Stimulated activated CD8-positive, alpha-beta memory T cell treated with anti-CD3 and anti-CD28 coated beads, Interleukin-12 subunit alpha, Interleukin-12 subunit beta, amount 100 ng/mL, for 1 hour (primary cell): ENCODE data around the gene NPAS3.

Source experiments
- DNase-seq: peaks from one replicate; pipeline ENCODE4 v3.0.0-alpha.2; 2020; ENCODE audit warnings: low read depth

The NPAS3 gene

GRCh38 chr14:33480887-33481184, 542.2 kb downstream of the NPAS3 start:
- no peak for DNase-seq

- no peak for DNase-seq
These were observed 544.4 kb downstream of the NPAS3 start for GRCh38 chr14:33483110-33483509.

DNA sequence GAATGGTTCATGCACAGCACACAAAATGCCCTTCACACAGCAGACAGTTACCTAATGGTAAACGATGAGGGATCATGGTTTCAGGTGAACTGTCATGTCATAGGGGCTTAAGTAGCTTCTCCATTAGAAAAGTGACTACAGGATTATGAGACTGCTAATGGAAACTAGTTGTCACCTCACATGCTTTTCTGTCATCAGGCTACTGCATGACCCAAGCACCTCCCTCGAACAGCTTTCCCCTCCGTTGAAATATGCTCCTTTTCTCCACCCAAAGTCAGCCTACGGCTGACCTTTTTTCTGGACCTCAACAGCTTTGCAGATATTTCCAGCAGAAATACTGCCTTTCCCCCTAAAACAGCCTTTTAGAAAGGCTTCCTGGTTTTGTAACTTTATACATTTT, 544.9 kb downstream of the NPAS3 start:
- DNase-seq, result no peak

DNA sequence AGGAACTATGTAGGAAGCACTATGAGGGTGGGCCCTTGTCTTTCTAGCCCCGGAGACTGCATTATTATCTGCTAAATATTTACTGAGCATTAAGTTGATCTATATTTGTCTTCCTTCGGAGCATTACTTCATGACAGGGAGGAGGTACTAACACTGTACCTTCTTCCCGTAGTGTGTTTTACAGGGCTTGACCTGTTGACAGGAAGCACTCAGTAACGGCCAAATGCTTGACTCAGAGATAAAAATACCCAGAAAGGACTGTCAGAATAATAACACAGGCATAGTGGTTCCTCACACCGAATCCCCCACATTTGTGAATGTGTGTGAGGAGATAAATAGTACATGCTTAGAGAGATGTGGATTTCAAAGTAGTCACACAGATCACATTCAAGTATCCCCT, 545.6 kb downstream of the NPAS3 start:
- DNase-seq, result no peak

DNA sequence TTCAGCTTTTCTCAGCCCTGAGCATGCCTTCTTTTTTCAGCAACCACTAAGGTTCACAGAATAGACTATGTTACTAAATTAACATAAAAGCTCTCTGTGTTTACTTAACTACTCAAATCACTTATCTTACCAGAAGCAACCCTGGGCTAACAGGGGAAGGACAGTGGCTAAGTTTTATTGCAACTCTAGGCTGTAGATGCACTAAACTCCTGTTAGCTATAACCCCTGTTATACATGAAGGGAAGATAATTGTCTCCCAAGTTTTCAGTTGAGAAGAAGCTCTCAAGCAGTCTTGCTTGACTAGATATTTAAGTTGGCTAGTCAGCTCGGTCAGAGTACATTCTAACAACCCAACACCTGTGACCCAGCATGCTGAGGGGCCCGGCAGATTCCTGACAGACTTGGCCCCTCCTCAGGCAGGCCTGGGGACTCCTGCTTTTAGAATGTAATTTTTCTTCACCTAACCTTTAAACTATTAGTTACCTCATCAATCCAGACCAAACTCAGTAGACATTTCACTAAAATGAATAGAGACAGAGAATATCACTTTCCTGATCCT, 547.7 kb downstream of the NPAS3 start:
- DNase-seq, result no peak

DNA sequence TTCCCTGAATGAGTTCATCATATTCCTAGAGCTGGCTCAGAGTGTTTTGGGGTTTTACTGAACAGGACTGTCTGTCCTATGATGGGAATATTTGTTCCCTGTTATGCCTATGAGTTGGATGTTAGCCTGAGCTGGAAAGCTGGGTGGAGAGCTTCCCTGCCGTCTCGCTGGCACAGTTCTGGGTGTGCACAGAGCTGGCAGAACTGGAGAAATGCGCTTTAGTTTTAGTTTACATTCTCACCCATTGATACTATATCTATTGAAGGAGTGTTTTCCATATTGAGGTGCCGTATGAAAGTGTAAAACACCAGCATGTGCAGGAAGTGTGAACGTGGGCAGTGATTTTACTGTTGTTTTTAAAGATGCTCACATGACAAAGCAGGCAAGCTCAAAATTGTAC, 549.9 kb downstream of the NPAS3 start:
- DNase-seq, result no peak

GRCh38 chr14:33490555-33490954, 551.9 kb downstream of the NPAS3 start:
- DNase-seq, result no peak

GRCh38 chr14:33491112-33491511, 552.4 kb downstream of the NPAS3 start:
- no peak for DNase-seq

DNA sequence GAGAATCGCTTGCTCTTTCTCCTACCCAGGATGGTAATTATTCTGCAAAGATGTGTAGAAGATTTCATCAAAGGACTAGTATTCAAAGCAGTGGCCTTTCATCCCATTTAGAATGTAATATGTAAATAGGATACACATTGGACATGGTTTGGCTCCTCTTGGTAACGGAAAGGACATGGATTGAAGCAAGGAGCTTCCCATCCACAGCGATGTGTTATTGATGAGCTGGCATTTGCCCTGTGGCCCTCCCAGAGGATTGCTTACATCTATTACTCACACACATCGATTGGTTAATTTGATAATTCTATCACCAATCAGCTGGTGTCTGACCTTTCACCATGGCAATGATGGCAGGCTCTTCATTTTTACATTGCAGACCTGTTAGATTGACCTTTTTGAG, 553.8 kb downstream of the NPAS3 start:
- no peak for DNase-seq

- DNase-seq, result no peak
These were observed 554.6 kb downstream of the NPAS3 start for GRCh38 chr14:33493266-33493665.

- DNase-seq, result no peak
These were observed 555.3 kb downstream of the NPAS3 start for GRCh38 chr14:33493990-33494389.

GRCh38 chr14:33499687-33500086, 561.0 kb downstream of the NPAS3 start:
- no peak for DNase-seq

DNA sequence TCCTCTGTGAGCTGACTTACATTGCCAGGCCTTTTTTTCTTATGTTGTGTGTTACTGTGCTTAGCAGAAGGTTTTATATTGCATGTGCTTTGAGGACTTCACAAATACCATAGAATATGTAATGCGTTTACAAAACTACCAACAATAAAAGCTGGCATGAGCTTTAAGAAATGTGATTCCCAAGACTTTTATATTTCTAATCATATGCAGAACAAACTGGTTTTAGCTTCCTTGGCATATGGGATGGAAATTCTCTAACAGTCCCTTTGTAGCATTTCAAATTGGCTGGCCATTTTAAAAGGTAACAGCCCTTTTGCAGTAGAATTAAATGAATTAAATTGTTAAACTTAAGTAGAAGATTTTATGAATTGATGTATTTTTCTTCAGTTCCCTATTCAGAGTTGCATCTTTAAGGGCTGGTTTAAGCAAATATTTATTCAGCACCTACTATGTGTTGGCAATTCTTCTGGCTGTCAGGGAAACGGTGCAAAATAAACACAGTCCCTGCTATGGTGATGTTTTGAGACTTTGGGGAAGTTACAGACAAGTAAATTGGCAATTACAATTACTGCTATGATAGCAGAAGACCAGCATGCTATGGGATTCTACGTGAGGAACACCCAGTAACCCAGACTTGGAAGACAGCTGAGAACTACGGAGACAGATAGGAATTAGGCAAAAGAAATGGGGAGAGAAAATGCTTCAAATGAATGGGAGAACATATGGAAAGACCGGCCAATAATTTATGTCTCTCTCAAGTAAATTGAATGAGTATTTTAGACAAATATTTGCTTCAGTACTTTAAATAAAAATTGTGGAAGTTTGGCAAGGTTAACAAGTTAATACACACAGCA, 565.8 kb downstream of the NPAS3 start:
- no peak for DNase-seq

GRCh38 chr14:33505266-33505962, 566.7 kb downstream of the NPAS3 start:
- DNase-seq, result no peak

DNA sequence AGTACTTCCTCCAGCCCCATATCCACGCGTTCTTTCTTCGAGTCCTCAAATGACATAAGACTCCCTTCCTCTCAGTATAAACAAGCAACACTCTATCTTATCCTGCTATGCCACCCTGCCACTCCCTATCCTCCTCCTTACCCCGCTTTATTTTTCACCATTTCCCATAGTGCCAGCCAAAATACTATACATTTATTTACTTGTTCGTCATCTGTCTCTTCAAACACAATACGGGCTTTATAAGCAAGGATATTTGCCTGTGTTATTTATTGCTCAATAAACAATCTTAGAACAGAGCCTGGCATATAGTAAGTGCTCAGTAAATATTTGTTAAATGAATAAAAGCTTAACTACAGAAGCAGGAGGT, 567.3 kb downstream of the NPAS3 start:
- DNase-seq, result no peak

- no peak for DNase-seq
These were observed 569.7 kb downstream of the NPAS3 start for GRCh38 chr14:33508126-33509062.

DNA sequence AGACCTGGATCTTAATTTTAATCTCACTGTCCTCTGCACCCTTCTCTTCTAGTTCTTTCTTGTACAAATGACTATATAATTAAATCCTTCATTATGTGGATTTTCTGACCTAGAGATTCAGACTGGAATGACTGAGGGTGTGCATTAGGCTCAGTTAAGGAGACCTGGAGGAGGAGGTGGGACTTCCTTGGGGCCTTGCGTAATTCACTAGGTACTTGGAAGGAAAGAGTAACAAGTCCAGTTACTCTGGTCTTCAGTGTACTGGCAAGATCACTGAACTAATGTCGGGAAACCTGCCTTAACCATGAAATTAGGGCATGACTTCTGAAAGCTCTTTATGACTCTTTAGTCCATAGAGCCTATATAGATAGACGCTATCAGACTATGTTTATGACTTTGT, 570.8 kb downstream of the NPAS3 start:
- no peak for DNase-seq

GRCh38 chr14:33510063-33510481, 571.4 kb downstream of the NPAS3 start:
- no peak for DNase-seq

DNA sequence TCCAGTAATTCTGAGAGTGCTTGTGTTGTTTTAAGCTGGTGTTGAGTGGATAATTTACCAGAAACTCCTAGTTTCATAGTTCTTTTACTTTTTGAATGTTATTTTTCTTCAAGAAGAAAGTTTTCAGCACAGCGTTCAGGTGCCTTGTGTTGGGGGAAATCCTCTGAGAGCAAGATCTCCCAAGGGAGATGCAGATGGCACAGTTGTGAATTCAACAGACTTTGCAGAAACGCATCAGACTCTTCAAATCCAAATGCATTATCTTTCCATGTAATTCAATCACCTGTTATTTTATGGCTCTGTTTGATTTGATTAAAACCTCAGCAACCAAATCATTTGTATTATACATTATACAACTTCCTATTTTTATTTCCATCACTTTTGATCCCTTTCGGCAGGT, 572.3 kb downstream of the NPAS3 start:
- DNase-seq, result no peak

GRCh38 chr14:33511851-33512640, 573.4 kb downstream of the NPAS3 start:
- no peak for DNase-seq

DNA sequence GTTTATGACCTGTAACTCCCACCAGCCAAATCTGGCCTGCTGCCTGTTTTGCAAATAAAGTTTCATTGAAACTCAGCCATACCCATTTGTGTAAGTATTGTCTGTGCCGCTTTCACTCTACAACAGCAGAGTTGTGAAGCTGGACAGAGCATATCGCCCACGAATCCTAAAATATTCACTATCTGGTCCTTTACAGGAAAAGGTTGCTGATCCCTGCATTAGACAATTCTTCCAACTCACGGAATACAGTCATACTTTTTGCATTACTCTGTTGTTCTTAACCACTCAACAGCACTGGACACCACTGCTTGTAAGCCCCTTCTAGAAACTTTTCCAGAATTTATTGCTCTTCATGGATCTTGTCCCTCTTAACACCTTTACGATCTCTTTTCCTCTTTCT, 576.8 kb downstream of the NPAS3 start:
- DNase-seq, result no peak

- DNase-seq, result no peak
These were observed 577.2 kb downstream of the NPAS3 start for GRCh38 chr14:33515899-33516298.
